ENCODE results near the gene CENPL. TPM values are rescaled to one million over a fixed set of nuclear protein-coding genes. Genes with fewer than 3 reads are reported as not detected.
A peak's percentile ranks its signal among the peaks of the same experiment; 100 is the strongest.

The CENPL gene
- total and polyA plus RNA-seq, 9 of the 15 experiments (the other 6 are each of a cell fraction or from before 2014, with no cell fraction given), result 33.0 to 52.7 (median 39.7) TPM

DNA sequence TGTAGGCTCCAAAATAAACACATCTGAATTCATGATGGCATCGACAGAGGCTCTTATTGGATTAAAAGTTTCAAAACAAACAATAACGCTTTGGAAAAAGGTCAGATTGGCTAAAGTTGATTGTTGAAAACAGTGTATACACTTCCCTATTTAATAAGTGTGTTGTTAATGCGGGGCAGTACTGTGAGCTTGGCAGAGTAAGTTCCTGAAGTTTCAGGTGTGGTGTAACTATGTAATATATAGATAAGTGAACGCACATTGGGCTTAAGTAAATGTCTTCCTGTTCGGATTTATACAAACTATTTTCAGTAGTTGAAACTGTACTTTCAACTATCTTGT, 44.3 kb upstream of the CENPL start (continued):
- no peak for TF ChIP-seq ZNF395 (CRISPR knock-in tag; IDR thresholded peaks at IDR 0.05)
- 0 out of 2 replicates have a peak, but pooled peaks have one; percentile 4 for TF ChIP-seq MIER1 (IDR thresholded peaks at IDR 0.05; ENCODE audit: low read depth)
- TF ChIP-seq DACH1 (IDR thresholded peaks at IDR 0.05; ENCODE audit: partially characterized antibody), result no peak

DNA sequence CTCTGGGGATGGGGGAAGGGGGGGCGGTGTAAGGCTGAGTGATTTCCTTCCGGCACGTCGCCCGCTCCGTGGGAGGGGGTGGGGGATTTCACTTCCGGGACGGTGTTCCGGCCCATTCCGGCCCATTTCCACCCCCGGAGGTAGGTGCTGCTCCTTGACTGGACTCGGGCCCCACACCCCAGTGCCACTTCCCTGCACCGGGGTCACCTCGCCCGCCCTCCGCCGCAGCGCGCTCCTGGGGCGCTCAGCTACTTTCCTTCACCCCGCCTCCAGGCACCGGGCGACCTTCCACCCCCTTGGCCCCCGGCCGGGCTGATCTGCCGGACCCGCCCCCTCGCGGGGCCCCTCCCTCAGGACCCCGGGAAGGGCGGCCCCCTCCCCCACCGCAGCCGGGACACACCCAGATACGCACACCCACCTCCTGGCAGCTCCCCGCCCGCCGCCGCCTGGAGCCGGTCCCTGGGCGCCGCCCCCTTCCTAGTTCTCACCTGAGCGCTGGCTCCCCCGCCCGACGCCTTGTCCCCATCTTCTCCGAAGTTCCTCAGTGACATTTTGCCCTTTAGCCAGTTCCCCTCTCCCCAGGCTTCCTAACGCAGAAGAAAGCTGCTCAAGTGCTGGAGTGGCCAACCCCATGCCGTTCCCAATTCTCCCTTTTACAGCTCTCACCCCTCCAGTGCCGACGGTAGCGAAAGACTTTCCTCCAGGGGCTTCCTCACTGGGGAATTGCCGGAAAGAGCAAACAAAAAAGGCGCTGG, 43.8 kb upstream of the CENPL start, which contains the start of gene ZBTB37:
Gene ZBTB37, plus strand, starts transcription at position 115 of the 755 bp plus-strand sequence. CDS start 1,846 bp downstream, outside the sequence.
- H2AFZ ChIP-seq (ENCODE audit: low read depth, low read length), result peak within 1 kb of the TSS; percentile 89
- H3K27me3 ChIP-seq (ENCODE audit: control insufficient read depth in 2 of 2, insufficient read depth in 2 of 2, low read length in 2 of 2), result no peaks in the 10 kb centered on the region; a peak in 1 of 5 replicates
- H3K4me2 ChIP-seq (ENCODE audit: insufficient read depth, low read length), result peak within 1 kb of the TSS; percentile 100
- peaks cover 17 to 34% of the 10 kb centered on the region in 2 experiments for H3K4me1 ChIP-seq (replicated peaks in 1 of 2; ENCODE audit: control insufficient read depth in 2 of 2, insufficient read depth in 2 of 2, low read length in 2 of 2)
- 0% methylated on average over 21 of the region's 53 CpGs for WGBS (ENCODE audit: insufficient coverage, low coverage, missing lambda C conversion rate)
- peaks cover 80% of the 10 kb centered on the region for H3K79me2 ChIP-seq (ENCODE audit: control insufficient read depth, insufficient read depth, low read length)
- H3K9me3 ChIP-seq (replicated peaks; ENCODE audit: control insufficient read depth, insufficient read depth, low read depth, low read length), result no peaks in the 10 kb centered on the region
- POLR2A ChIA-PET, result interaction anchor here (0.5 to 9.7 kb wide), 69 partner anchors 8 to 1336 kb away, joined by 3 to 183 read pairs (median 4); partner anchors contain the start of genes CENPL, DARS2, KLHL20 and MRPS14
- H3K9ac ChIP-seq (ENCODE audit: insufficient read depth in 1 of 2, low read depth in 2 of 2, low read length in 2 of 2), result peak within 1 kb of the TSS; percentile 94 to 97
- no TSS peak for BruUV-seq (replicated peaks)
- peak; percentile 81 for ATAC-seq
- peak; percentile 97 to 99 (median 98) for DNase-seq (ENCODE audit: extremely low read depth in 1 of 4, low spot score in 3 of 4)
- FAIRE-seq, result no peak
- intact Hi-C loops (cut with micrococcal nuclease) (loop anchor here (1.0 to 5.0 kb wide), 5 partner anchors 44 to 391 kb away; partner anchors contain the start of genes CENPL, DARS2, PRDX6 and RABGAP1L), in situ Hi-C loops (cut with MboI) (no loop called here)
- peaks cover 52% of the 10 kb centered on the region for H3K36me3 ChIP-seq (ENCODE audit: control insufficient read depth, insufficient read depth, low read length)
- H3K4me3 ChIP-seq, result peak within 1 kb of the TSS; percentile 86
- CTCF ChIA-PET (ENCODE audit: low intra/inter-chr PET ratio), result interaction anchor here (0.6 kb wide), 3 partner anchors 181 to 834 kb away, joined by 3 to 6 read pairs (median 4); no protein-coding TSS in a partner anchor
- peaks cover 2% of the 10 kb centered on the region for H3K9me1 ChIP-seq (ENCODE audit: control insufficient read depth, insufficient read depth, low read length)
- H4K20me1 ChIP-seq (replicated peaks; ENCODE audit: control insufficient read depth, insufficient read depth, low read length), result peaks cover 39% of the 10 kb centered on the region
- peak within 1 kb of the TSS; percentile 95 for H3K27ac ChIP-seq (ENCODE audit: extremely low read depth, low read depth, low read length)
- TF ChIP-seq POLR2AphosphoS5 (IDR thresholded peaks at IDR 0.05; ENCODE audit: control insufficient read depth, insufficient read depth, low read depth, low read length) (no peak), ZBTB5 (IDR thresholded peaks at IDR 0.05) (no peak), PRMT5 (CRISPR knock-in tag; IDR thresholded peaks at IDR 0.05) (no peak), PCBP2 (IDR thresholded peaks at IDR 0.05; ENCODE audit: low read depth, low read length, poor library complexity, severe bottlenecking) (no peak), RAD21 (CRISPR knock-in tag; conservative IDR thresholded peaks at IDR 0.05 in 1 of 2, IDR thresholded peaks at IDR 0.05 in 1 of 2) (no peak)
- TF ChIP-seq, protein P1, sequence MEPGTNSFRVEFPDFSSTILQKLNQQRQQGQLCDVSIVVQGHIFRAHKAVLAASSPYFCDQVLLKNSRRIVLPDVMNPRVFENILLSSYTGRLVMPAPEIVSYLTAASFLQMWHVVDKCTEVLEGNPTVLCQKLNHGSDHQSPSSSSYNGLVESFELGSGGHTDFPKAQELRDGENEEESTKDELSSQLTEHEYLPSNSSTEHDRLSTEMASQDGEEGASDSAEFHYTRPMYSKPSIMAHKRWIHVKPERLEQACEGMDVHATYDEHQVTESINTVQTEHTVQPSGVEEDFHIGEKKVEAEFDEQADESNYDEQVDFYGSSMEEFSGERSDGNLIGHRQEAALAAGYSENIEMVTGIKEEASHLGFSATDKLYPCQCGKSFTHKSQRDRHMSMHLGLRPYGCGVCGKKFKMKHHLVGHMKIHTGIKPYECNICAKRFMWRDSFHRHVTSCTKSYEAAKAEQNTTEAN (CRISPR knock-in tag; IDR thresholded peaks at IDR 0.05), result no peak
- TF ChIP-seq, protein P2, sequence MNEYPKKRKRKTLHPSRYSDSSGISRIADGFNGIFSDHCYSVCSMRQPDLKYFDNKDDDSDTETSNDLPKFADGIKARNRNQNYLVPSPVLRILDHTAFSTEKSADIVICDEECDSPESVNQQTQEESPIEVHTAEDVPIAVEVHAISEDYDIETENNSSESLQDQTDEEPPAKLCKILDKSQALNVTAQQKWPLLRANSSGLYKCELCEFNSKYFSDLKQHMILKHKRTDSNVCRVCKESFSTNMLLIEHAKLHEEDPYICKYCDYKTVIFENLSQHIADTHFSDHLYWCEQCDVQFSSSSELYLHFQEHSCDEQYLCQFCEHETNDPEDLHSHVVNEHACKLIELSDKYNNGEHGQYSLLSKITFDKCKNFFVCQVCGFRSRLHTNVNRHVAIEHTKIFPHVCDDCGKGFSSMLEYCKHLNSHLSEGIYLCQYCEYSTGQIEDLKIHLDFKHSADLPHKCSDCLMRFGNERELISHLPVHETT (CRISPR knock-in tag; conservative IDR thresholded peaks at IDR 0.05 in 1 of 2, IDR thresholded peaks at IDR 0.05 in 1 of 2), result peak in 1 of 2 experiments; percentile 86; a peak in 2 of 4 replicates
